H9 (cell line): Measurements from ENCODE around the gene RTL9. TPM values are rescaled to one million over a fixed set of nuclear protein-coding genes. Genes with fewer than 3 reads are reported as not detected.

Source experiments
- DNase-seq: peaks from one replicate; pipeline ENCODE4 v3.0.0-alpha.2; 2017
- H2AFZ ChIP-seq: one replicate; pipeline ENCODE4 v1.6.1; 2013; ENCODE audit warnings: mild to moderate bottlenecking, low read length, control low read depth, moderate library complexity
- H2AK5ac ChIP-seq: 2 replicates; pipeline ENCODE4 v1.6.1; 2013; ENCODE audit warnings: low read length, control low read depth, mixed read lengths; ENCODE audit not compliant: insufficient read length
- H2BK120ac ChIP-seq: one replicate; pipeline ENCODE4 v1.6.1; 2013; ENCODE audit warnings: low read depth, mild to moderate bottlenecking, low read length, control low read depth, inconsistent platforms; ENCODE audit not compliant: poor library complexity, severe bottlenecking
- H2BK12ac ChIP-seq: 2 replicates; pipeline ENCODE4 v1.6.1; 2013; ENCODE audit warnings: low read length, control low read depth, mixed read lengths, low read depth; ENCODE audit not compliant: insufficient read length
- H2BK15ac ChIP-seq: 2 replicates; pipeline ENCODE4 v1.6.1; 2013; ENCODE audit warnings: low read depth, low read length, control low read depth
- H2BK20ac ChIP-seq: one replicate; pipeline ENCODE4 v1.6.1; 2013; ENCODE audit warnings: low read depth, mild to moderate bottlenecking, low read length, control low read depth, inconsistent platforms; ENCODE audit not compliant: poor library complexity, severe bottlenecking
- H2BK5ac ChIP-seq: 2 replicates; pipeline ENCODE4 v1.6.1; 2013; ENCODE audit warnings: low read length, control low read depth, mixed read lengths; ENCODE audit not compliant: insufficient read length
- H3K14ac ChIP-seq: 2 replicates; pipeline ENCODE4 v1.6.1; 2013; ENCODE audit warnings: low read length, control low read depth; ENCODE audit not compliant: insufficient read depth
- H3K18ac ChIP-seq: 2 replicates; pipeline ENCODE4 v1.6.1; 2013; ENCODE audit warnings: low read depth, mild to moderate bottlenecking, mixed read lengths, low read length, control low read depth; ENCODE audit not compliant: insufficient read length
- H3K23ac ChIP-seq: 2 replicates; pipeline ENCODE4 v1.6.1; 2013; ENCODE audit warnings: low read length, control low read depth, mixed read lengths, low read depth; ENCODE audit not compliant: insufficient read length
- H3K23me2 ChIP-seq: 2 replicates; pipeline ENCODE4 v1.6.1; 2013; ENCODE audit warnings: low read depth, mild to moderate bottlenecking, mixed read lengths, low read length, control low read depth; ENCODE audit not compliant: insufficient read length, poor library complexity, severe bottlenecking
- H3K27ac ChIP-seq: 2 replicates; pipeline ENCODE4 v1.5.1; 2013; ENCODE audit warnings: low read length, control low read depth, mixed read lengths, low read depth; ENCODE audit not compliant: insufficient read length
- H3K27me3 ChIP-seq: 2 replicates; pipeline ENCODE4 v1.6.1; 2013; ENCODE audit warnings: low read length, control low read depth, inconsistent platforms; ENCODE audit not compliant: insufficient read depth
- H3K4ac ChIP-seq: 2 replicates; pipeline ENCODE4 v1.6.1; 2013; ENCODE audit warnings: low read depth, mild to moderate bottlenecking, control low read depth, inconsistent platforms, low read length, moderate library complexity
- H3K4me1 ChIP-seq: 2 replicates; pipeline ENCODE4 v1.6.1; 2013; ENCODE audit warnings: low read length, control low read depth, inconsistent platforms; ENCODE audit not compliant: insufficient read depth
- H3K4me2 ChIP-seq: 2 replicates; pipeline ENCODE4 v1.6.1; 2013; ENCODE audit warnings: low read length, control low read depth, mixed read lengths; ENCODE audit not compliant: insufficient read length, insufficient read depth
- H3K56ac ChIP-seq: 2 replicates; pipeline ENCODE4 v1.6.1; 2013; ENCODE audit warnings: low read depth, mild to moderate bottlenecking, mixed read lengths, low read length, control low read depth; ENCODE audit not compliant: insufficient read length
- H3K79me1 ChIP-seq: 2 replicates; pipeline ENCODE4 v1.6.1; 2013; ENCODE audit warnings: low read depth, mild to moderate bottlenecking, moderate library complexity, low read length, control low read depth, inconsistent platforms; ENCODE audit not compliant: insufficient read depth, poor library complexity, severe bottlenecking
- H3K79me2 ChIP-seq: 2 replicates; pipeline ENCODE4 v1.6.1; 2013; ENCODE audit warnings: low read length, control low read depth, inconsistent platforms; ENCODE audit not compliant: insufficient read depth
- H3K9ac ChIP-seq: 2 replicates; pipeline ENCODE4 v1.6.1; 2013; ENCODE audit warnings: low read length, control low read depth, mixed read lengths; ENCODE audit not compliant: insufficient read length; ENCODE audit errors: extremely low read depth
- H3K9me3 ChIP-seq: one replicate; pipeline ENCODE4 v1.6.1; 2013; ENCODE audit warnings: low read depth, low read length, inconsistent platforms; ENCODE audit not compliant: control insufficient read depth
- H3T11ph ChIP-seq: one replicate; pipeline ENCODE4 v1.6.1; 2013; ENCODE audit warnings: mild to moderate bottlenecking, low read length, control low read depth, inconsistent platforms
- H4K20me1 ChIP-seq: one replicate; pipeline ENCODE4 v1.6.1; 2013; ENCODE audit not compliant: control insufficient read depth, insufficient read length, insufficient read depth
- H4K5ac ChIP-seq: 2 replicates; pipeline ENCODE4 v1.6.1; 2013; ENCODE audit warnings: low read depth, mild to moderate bottlenecking, mixed read lengths, low read length, control low read depth; ENCODE audit not compliant: insufficient read length
- H4K8ac ChIP-seq: replicated peaks from 2 replicates; pipeline ENCODE4 v1.6.1; 2013; ENCODE audit warnings: low read length, control low read depth, mixed read lengths, low read depth; ENCODE audit not compliant: insufficient read length
- H4K91ac ChIP-seq: 2 replicates; pipeline ENCODE4 v1.6.1; 2013; ENCODE audit warnings: low read depth, mild to moderate bottlenecking, moderate library complexity, mixed read lengths, low read length, control low read depth; ENCODE audit not compliant: insufficient read length
- H3K27ac Mint-ChIP-seq, 3 experiments: 2 replicates in 2 of 3; 3 replicates in 1 of 3; pipeline ENCODE4 v1.8.0; 2020 to 2021; ENCODE audit warnings: mixed read lengths in 3 of 3, mild to moderate bottlenecking in 1 of 3, moderate library complexity in 1 of 3
- H3K27me3 Mint-ChIP-seq: 2 replicates; pipeline ENCODE4 v1.8.0; 2021; ENCODE audit warnings: low read depth, mild to moderate bottlenecking, moderate library complexity, mixed read lengths
- H3K36me3 Mint-ChIP-seq, 3 experiments: 2 replicates in 2 of 3; 3 replicates in 1 of 3; pipeline ENCODE4 v1.8.0; 2020 to 2021; ENCODE audit warnings: low read depth in 3 of 3, mixed read lengths in 3 of 3; ENCODE audit not compliant: insufficient read depth in 1 of 3
- H3K4me1 Mint-ChIP-seq, 2 experiments: 2 replicates each; pipeline ENCODE4 v1.8.0; 2020; ENCODE audit warnings: mixed read lengths in 2 of 2
- H3K4me3 Mint-ChIP-seq, 2 experiments: 2 replicates in 1 of 2; 3 replicates in 1 of 2; pipeline ENCODE4 v1.8.0; 2020 to 2021; ENCODE audit warnings: mild to moderate bottlenecking in 2 of 2, mixed read lengths in 2 of 2, moderate library complexity in 1 of 2
- H3K9me3 Mint-ChIP-seq, 2 experiments: 2 replicates in 1 of 2; 3 replicates in 1 of 2; pipeline ENCODE4 v1.8.0; 2020; ENCODE audit warnings: mild to moderate bottlenecking in 2 of 2, mixed read lengths in 2 of 2, moderate library complexity in 1 of 2
- WGBS: extraction: QIAGEN DNeasy Blood & Tissue Kit; methylation state at CpG from one replicate; pipeline ENCODE4 v1.1.7; 2013; ENCODE audit warnings: missing lambda C conversion rate, low lambda C conversion rate, mixed read lengths; ENCODE audit not compliant: insufficient read length; ENCODE audit errors: extremely low coverage; 5-methylcytosine and 5-hydroxymethylcytosine counted together
- total RNA-seq: library from RNA; stranded (reverse); gene quantifications from 2 replicates; pipeline ENCODE4 v1.2.1, GENCODE V29; 2021
- TF ChIP-seq, protein P1 (sequence below): fragments of 200-600 bp; sonication (generic); conservative IDR thresholded peaks from 3 replicates; pipeline ENCODE4 v1.8.0; 2021; ENCODE audit warnings: antibody characterized with exemption, mild to moderate bottlenecking

Gene RTL9
- total RNA-seq, 1 experiment from 2014 or later = 0.13 TPM

DNA sequence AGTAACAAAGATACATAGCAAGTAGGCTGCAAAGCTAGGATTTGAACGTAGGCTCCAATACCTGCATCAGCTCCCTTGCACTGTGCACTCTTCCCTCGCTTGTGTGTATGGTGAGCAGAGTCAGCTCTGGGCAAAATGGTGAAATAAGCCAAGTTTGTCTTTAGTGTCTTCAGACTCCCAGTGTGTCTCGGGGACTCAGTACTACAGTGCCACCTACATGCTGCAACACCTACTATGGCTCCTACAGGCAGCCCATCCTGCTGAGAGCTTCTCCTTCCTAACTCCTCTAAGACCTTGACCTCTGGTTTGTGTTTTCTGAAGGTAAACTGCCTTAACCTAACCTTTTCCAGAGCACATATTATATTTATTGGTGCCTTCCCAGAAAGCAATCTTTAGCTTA, 42.5 kb downstream of the RTL9 start:
- Mint-ChIP-seq H3K4me3 (no peak overlapping the region), H3K4me1 (peaks cover 28 to 37% of the 10 kb centered on the region in 2 experiments), H3K27ac (no peak overlapping the region)

More for the DNA sequence above, 42.5 kb downstream of the RTL9 start:
- Histone ChIP-seq H3K9me3 (no peaks in the 10 kb centered on the region), H3T11ph (no peak overlapping the region), H4K8ac (no peak overlapping the region), H4K5ac (no peak overlapping the region), H3K4me2 (no peak overlapping the region), H4K20me1 (no peaks in the 10 kb centered on the region), H3K23me2 (no peaks in the 10 kb centered on the region), H4K91ac (no peak overlapping the region), H3K79me2 (no peaks in the 10 kb centered on the region), H2BK12ac (no peak overlapping the region), H3K27me3 (no peaks in the 10 kb centered on the region), H2BK120ac (no peak overlapping the region), H2BK5ac (no peak overlapping the region), H2AFZ (no peak overlapping the region), H3K79me1 (no peaks in the 10 kb centered on the region), H3K56ac (no peak overlapping the region), H3K14ac (no peak overlapping the region), H2BK20ac (no peak overlapping the region), H2AK5ac (no peak overlapping the region), H2BK15ac (no peak overlapping the region), H3K27ac (no peak overlapping the region), H3K4ac (no peak overlapping the region), H3K18ac (no peak overlapping the region), H3K23ac (no peak overlapping the region), H3K9ac (no peak overlapping the region), H3K4me1 (peaks cover 4% of the 10 kb centered on the region; the same call in 1 of the 2 replicates)
- no peaks in the 10 kb centered on the region; the same call in 1 of the 2 replicates for H3K27me3 Mint-ChIP-seq
- DNase-seq = no peak
- no peaks in the 10 kb centered on the region; a peak in 1 of 5 replicates for H3K9me3 Mint-ChIP-seq
- WGBS = no CpG with 5 or more reads among the region's 3 CpGs
- no peaks in the 10 kb centered on the region for H3K36me3 Mint-ChIP-seq
- TF ChIP-seq, protein P1, sequence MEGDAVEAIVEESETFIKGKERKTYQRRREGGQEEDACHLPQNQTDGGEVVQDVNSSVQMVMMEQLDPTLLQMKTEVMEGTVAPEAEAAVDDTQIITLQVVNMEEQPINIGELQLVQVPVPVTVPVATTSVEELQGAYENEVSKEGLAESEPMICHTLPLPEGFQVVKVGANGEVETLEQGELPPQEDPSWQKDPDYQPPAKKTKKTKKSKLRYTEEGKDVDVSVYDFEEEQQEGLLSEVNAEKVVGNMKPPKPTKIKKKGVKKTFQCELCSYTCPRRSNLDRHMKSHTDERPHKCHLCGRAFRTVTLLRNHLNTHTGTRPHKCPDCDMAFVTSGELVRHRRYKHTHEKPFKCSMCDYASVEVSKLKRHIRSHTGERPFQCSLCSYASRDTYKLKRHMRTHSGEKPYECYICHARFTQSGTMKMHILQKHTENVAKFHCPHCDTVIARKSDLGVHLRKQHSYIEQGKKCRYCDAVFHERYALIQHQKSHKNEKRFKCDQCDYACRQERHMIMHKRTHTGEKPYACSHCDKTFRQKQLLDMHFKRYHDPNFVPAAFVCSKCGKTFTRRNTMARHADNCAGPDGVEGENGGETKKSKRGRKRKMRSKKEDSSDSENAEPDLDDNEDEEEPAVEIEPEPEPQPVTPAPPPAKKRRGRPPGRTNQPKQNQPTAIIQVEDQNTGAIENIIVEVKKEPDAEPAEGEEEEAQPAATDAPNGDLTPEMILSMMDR = peak; percentile 28; the same call in 2 of the 3 replicates
